ENCODE data around the gene ARHGAP44.
"Not testable (repeated sequence)": the region's sequence is repeated elsewhere in the genome, so short reads cannot be mapped to it uniquely, and the experiment has no call there.

ARHGAP44 gene

GRCh38 chr17:12815642-12816141, 26.4 kb downstream of the ARHGAP44 start:
- no peak for DNase-seq (ENCODE audit: low read depth)

- DNase-seq (ENCODE audit: low read depth) = no peak
Observed at GRCh38 chr17:12821376-12821940, 32.2 kb downstream of the ARHGAP44 start.

DNA sequence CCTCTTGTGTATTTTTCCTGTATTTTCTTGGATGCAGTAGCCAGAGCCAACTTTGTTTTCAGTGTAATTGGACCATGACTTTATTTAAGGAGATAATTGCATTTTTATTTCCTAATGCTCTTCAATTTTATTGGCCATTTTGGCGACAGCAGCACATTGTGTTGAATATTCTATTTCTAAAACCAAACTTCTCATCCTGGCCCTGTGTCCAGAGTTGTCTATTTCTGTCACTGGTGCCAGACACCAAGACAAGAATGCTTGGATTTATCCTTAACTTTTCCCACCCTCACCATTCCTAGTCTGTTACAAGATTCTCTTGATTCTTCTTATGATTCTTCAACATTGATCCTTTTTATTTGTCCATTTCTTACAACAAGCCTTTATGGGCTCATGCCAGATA, 37.1 kb downstream of the ARHGAP44 start:
- DNase-seq (ENCODE audit: low read depth) = no peak

GRCh38 chr17:12830777-12831247, 41.5 kb downstream of the ARHGAP44 start:
- DNase-seq (ENCODE audit: low read depth) = no peak

GRCh38 chr17:12831839-12832238, 42.5 kb downstream of the ARHGAP44 start:
- DNase-seq (ENCODE audit: low read depth) = no peak

DNA sequence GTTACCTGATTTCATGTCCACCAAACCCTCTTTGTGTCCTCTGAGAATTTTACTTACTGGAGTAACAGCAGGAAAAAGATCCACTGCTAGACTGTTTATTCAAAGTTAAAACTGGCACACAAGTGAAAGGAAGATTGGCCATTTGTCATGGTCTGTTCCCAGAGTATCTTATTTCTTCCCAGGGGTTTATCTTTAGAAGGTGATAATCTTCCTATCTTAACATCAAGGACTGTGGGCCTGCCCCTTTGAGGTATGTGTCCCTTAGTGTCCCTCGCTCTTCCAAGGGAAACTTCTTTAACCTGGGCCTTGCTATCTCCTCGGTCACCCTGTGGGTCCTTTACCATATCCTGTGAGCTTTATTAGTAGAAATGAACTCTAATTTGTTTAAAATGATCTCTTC, 49.7 kb downstream of the ARHGAP44 start:
- no peak for DNase-seq (ENCODE audit: low read depth)

DNA sequence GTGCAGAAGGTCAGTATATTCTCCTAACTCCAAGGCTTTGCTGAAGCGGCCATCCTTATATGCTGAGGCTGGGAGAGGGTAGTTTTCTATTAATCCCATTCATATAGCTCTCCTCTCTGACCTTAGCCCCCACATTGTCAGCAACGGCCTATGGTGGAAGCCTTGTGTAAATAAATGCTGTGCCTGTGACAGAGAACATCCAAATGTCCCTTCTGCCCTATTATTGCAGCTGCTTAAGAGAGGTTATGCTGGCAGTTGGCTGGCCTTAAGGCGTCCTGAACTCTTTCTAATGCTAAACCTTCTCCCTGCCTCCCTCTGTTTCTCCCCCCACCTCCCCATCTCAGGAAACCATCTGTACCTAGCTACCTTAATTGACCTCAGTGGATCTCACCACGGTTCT, 53.6 kb downstream of the ARHGAP44 start:
- no peak for DNase-seq (ENCODE audit: low read depth)

DNA sequence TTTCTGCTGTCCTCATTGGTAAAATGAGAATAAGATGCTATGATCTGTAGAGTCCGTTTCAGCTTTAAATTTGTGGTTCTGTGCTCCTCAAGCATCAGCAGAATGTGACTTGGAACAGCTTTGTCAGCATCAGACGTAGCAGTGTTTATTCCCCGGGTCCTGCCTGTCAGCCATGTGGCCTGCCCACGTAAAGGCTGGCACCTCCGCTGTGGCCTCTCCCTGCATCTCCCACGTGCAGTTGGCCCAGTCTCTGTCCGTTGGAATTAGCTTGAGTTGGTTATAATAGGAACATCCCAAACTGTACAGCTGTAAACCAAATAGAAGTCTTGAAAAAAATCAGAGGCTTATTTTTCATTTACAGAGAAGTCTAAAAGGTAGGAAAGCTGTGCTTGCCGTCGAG, 61.7 kb downstream of the ARHGAP44 start:
- no peak for DNase-seq (ENCODE audit: low read depth)

DNA sequence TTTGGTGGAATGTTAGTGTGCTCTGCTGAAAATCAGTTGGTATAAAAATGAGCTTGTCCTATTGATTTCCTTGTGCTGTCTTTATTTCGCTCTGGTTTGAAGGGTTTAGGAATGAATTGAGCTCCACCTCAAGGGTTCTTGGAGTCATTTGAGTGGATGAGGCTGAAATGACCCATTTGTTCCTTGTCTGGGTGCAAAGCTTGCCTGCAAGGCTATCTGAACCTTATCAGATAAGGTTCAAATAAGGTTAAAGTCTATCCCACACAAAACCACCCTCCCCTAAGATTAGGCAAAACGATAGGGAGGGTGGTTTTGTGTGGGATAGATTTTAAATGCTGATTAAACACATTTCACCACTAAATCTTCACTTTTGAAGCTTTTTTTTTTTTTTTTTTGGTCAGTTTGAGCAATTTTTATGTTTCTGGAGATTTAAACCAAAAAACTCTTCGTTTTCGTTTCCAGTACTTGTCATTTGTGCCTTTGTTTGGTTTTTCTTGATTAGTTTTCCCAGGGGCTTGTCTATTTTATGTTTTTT, 62.7 kb downstream of the ARHGAP44 start:
- no peak for DNase-seq (ENCODE audit: low read depth)

- no peak for DNase-seq (ENCODE audit: low read depth)
Observed at GRCh38 chr17:12853921-12854320, 64.6 kb downstream of the ARHGAP44 start.

- DNase-seq (ENCODE audit: low read depth) = no peak
Observed at GRCh38 chr17:12856416-12856815, 67.1 kb downstream of the ARHGAP44 start.

DNA sequence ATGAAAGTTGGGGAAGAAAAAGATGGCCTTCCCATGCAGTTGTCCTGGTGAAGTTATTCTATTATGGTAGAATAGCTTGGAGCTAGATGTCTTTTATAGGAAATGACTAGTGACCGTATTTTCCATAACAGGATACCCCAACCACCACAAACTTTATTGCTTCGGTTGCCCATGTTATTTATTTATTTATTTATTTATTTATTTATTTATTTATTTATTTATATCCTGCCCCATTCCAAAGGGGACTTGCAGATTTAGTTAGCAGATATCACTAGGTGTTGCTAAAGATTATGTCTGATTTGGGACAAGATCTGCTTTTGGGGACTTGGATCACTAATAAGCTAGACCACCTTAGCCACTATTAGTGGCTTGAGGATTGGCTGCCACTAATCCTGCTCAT, 68.3 kb downstream of the ARHGAP44 start:
- no peak for DNase-seq (ENCODE audit: low read depth)

DNA sequence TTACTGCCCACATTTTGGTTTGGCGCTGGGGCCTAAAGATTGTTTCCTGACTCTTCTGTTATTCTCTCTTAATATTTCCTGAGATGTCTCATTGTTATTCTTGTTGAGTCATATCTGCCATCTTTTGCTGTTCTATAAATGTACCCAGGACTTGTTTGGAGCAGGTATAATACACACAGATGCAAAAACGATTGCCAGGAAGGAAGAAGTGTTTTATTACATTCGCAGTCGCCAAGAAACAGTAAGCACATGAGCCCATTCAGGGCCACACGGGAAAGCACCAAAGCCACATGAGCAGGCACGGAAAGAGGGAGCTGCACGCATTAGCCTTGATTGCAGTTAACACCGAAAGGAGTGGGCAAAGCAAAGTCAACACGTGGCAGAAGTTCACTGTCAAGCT, 70.2 kb downstream of the ARHGAP44 start:
- DNase-seq (ENCODE audit: low read depth) = no peak

DNA sequence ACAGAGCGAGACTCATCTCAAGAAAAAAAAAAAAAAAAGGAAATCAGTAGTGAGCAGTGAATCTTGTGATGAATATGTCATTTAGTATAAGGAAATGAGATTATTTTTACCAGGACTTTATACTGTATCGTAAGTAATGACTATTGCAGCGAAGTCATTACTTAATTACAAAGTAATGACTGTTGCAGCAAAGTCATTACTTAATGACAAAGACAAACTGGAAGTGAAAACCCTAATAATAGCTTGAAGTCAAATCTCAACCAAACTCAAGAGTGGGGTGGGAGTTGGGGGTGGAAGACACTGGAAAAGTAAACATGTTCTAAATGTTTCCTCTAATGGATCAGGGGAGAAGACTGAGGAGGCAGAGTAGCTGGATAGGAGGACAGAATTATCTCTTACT, 76.5 kb downstream of the ARHGAP44 start:
- no peak for DNase-seq (ENCODE audit: low read depth)

- DNase-seq (ENCODE audit: low read depth) = no peak
Observed at GRCh38 chr17:12866244-12866643, 76.9 kb downstream of the ARHGAP44 start.

DNA sequence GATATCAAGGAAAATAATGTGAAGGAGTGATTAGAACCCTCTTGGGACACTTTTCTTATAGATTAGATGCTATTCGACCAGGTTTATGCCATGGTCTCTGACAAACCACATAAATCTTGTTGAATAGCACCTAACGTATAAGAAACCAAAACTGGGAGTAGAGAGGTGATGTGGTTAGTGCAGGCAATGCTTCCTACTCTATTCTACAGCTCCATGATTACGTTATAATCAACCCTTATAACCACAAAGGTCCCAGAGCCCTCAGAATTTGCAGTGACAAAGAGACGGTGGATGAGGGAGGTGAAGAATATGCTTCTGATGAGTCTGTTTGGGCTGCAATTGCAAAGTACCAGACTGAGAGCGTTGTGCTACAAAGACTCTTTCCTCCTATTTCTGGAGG, 78.4 kb downstream of the ARHGAP44 start:
- no peak for DNase-seq (ENCODE audit: low read depth)

GRCh38 chr17:12873415-12874125, 84.3 kb downstream of the ARHGAP44 start:
- DNase-seq (ENCODE audit: low read depth) = not testable (repeated sequence)

GRCh38 chr17:12877953-12878669, 88.8 kb downstream of the ARHGAP44 start:
- no peak for DNase-seq (ENCODE audit: low read depth)

DNA sequence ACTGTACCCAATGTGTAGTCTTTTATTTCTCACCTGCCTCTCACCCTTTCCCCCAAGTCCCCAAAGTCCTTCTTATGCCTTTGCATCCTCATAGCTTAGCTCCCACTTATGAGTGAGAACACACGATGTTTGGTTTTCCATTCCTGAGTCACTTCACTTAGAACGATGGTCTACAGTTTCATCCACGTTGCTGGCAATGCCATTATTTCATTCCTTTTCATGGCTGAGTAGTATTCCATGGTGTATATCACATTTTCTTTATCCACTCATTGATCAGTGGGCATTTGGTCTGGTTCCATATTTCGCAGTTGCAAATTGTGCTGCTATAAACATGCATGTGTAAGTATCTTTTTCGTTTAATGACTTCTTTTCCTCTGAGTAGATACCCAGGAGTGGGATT, 89.8 kb downstream of the ARHGAP44 start:
- not testable (repeated sequence) for DNase-seq (ENCODE audit: low read depth)

- no peak for DNase-seq (ENCODE audit: low read depth)
Observed at GRCh38 chr17:12883472-12883871, 94.2 kb downstream of the ARHGAP44 start.

DNA sequence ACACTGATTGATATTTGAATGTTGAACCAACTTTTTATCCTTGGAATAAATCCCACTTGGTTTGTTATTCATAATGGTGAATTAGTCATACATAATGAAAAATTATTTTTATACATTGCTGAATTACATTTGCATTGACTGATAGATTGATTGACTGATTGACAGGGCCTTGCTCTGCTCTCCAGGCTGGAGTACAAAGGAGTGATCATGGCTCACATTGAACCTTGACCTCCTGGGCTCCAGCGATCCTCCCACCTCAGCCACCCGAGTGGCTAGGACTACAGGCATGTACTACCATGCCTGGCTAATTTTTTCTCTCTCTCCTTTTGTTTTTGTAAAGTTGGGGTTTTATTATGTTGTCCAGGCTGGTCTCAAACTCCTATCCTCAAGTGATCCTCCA, 97.8 kb downstream of the ARHGAP44 start:
- no peak for DNase-seq (ENCODE audit: low read depth)

- DNase-seq (ENCODE audit: low read depth) = no peak
Observed at GRCh38 chr17:12896180-12896785, 107.0 kb downstream of the ARHGAP44 start.
